Suppressor macrophage treated with lipopolysaccharide for 1 hour (primary cell): ENCODE data around the gene LHX4.
A peak's percentile ranks its signal among the peaks of the same experiment; 100 is the strongest.

Source experiments
- DNase-seq, 3 donors: peaks; one replicate each; pipeline ENCODE4 v3.0.0-alpha.2; 2020 to 2022

LHX4 gene

DNA sequence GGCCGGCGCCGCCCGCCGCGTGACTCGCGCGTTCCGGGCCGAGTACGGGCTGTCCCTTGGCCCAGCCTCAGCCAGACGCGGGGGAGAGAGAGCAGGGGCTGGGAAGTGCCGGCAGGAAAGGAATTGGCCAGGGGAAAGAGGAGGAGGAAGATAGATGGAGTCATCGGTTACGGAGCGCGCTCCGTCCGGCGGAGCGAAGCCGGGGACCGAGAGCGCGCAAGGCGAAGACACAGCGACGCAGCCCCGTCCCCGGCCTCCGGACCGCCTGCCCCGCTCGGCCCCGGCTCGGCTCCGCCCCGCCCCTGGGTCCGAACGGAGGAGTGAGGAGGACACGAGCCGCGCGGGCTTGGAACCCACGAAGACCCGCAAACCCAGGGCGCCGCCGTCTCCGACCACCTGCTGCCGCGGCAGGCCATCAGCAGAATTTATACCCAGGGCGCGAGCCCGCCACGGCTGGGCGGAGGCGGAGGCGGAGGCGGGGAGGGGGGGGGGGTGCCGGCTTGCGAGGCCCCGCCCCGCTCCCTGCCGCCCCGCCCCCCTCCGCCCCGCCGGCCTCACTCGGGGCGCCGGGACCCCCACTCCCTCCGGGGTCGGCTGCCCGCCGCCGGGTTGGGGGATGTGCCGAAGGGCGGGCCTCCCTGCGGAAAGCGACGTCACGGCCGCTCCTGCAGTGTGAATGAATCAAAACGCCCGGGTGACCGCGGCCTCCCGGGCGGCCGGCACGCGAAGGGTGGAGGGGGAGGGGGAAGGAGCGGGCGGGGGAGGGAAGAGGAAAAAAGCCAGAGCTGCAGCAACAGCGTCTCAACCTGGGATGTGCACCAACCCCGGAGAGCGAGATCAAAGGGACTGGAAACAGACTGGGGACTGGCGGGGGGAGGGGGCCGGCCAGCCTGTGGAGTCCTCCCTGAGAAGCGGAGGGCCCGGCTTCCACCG lies at the start of gene LHX4:
LHX4 (plus strand) TSS at position 782 of the 933 bp plus-strand sequence. CDS start 266 bp downstream, outside the sequence.
- peak; percentile 66 to 74 (median 68) for DNase-seq

DNA sequence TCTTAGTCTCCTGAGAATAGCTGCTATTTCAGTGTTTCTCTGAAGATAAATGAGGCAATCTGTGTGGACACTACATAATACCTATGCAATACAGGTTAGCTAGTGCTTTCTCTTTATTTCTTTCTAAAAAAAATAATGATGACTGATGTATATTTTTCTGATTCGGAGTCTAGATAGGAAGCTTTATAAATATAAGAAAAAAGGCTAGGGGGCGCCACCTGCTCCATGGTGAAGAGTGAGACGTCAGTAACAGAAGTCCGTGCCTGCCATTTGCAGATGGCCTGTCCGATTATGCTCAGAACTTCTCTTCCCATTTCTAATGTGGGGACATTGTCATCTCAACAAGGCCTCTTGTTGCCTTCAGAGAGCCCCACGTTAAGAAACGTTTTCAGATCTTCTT lies 49.0 kb upstream of the LHX4 start:
- DNase-seq, result peak; percentile 44 to 81 (median 64)

DNA sequence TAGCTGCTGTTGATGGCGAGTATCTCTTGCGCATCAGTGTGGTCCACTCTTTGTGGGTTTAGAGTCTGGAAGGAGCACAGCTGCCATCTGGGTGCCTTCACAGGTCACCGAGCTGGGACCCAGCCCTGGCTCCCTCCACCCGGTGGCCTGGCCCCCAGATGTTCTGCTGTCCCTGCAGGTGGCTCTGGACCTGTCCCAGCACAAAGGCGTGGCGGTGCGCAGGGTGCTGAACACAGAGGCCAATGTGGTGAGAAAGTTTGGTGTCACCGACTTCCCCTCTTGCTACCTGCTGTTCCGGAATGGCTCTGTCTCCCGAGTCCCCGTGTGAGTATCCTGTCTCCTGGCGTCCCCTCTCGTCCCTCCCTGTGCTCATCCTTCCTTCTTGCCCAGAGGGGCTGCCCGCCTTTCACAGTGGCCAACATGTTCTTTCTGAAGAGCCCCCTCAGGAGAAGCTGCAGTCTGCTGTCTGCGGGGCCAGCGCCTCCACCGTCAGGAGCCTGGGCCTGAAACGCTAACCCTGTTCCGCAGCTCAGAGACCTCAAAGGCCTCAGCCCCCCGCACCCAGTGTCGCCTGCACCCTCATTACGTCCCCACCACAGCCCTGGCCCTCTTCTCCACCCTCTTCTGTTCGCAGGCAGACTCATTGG lies 47.9 kb upstream of the LHX4 start:
- DNase-seq, result no peak

DNA sequence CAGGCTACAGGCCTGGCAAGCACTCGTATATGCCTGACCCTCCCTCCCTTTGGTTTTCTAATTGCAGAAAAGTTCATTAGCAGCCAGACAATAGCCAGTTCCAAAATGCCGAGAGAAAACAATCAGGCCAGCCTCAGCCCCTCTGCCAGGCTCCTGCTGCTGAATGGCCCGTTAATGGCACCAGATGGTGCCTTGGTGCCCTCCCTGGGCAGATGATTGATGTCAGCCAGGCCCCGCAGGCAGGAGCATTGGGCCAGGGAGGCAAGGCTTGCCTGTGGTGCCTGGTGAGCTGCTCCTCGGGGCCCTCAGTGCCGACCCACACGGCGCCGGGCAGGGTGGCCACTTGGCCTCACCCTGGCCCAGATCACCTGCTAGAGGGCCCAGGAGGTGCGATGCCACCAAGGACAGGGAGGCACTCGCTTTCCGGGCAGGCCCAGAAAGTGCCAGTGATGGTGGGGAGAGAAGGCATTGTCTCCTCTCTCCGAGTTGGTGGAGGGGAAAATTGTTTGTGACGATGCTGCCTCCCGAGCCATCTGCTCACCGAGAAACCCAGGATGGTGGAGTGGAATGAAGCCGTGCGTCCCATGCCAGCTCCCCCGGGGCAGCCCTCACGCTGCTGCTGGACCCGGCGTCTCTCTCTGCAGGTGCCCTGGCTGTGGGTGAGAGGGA lies 47.3 kb upstream of the LHX4 start:
- DNase-seq, result no peak

DNA sequence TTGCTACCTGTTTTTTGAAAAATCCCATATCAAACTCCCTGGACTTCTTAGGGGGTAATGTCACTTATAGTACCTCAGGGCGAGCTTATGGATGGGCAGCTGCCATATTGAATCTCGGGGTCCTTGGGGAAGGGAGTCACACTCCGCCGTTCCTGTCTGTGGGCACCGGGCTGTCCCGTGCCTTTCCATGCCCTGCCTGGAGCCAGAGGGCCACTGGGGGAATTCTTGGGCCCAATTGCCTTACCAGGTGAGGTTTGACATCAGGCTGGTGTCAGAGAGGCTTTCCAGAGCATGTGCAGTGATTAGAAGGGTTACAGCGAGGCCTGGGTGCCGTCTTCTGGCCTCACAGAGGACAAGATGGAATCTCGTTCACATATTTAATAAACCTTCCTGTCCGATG lies 46.6 kb upstream of the LHX4 start:
- no peak for DNase-seq

DNA sequence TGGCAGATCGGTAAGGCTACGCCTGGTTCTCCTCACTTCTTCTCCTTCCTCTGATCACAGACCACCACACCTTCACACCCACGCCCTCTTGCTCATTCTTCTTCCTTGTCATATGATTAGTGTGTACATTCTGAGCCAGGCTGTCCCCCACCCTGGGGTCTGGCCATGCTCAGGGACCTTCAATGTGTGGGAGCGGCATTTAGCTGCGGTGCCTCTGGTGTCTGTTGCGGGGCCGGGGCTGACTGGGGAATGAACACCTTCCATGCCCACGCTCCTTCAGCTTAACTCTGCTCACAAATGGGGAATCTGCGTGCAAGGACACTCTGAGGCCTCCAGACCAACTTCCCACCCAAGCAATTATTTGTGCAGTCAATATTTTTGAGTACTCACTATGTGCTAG lies 46.0 kb upstream of the LHX4 start:
- no peak for DNase-seq

GRCh38 chr1:180185281-180185680 lies 44.8 kb upstream of the LHX4 start:
- DNase-seq, result no peak

DNA sequence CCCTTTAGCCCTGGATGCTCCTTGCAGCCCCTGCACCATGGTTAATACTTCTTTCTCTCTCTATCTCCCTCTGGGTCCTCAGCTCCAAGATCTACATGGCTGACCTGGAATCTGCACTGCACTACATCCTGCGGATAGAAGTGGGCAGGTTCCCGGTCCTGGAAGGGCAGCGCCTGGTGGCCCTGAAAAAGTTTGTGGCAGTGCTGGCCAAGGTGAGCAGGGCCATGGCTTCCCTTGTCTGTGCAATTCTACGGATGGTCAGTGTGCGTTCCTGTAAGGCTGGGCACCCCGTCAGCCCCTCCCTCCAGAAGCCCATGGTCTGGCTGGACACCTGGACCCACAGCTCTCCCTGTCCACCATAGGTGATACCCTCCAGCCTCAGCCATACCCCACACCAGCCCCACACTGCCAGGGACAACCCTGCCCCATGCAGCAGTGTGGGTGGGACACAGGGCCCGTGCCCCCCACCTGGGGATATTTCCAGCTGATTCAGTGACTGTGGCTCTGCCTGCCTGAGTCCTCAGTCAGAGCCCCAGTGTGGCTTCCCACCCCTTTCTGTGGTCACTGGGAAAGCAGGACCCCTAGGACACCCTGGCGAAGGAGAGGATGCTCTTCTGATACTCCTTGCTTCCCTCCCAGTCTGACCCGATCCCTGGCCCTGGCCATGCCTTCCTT lies 44.0 kb upstream of the LHX4 start:
- DNase-seq, result no peak

- no peak for DNase-seq
Measured at GRCh38 chr1:180186831-180187230, 43.2 kb upstream of the LHX4 start.

GRCh38 chr1:180187626-180188025 lies 42.4 kb upstream of the LHX4 start:
- no peak for DNase-seq

- DNase-seq, result peak; percentile 42 to 62 (median 52)
Measured at GRCh38 chr1:180188091-180188506, 42.0 kb upstream of the LHX4 start.

- DNase-seq, result no peak
Measured at GRCh38 chr1:180188684-180189175, 41.3 kb upstream of the LHX4 start.

DNA sequence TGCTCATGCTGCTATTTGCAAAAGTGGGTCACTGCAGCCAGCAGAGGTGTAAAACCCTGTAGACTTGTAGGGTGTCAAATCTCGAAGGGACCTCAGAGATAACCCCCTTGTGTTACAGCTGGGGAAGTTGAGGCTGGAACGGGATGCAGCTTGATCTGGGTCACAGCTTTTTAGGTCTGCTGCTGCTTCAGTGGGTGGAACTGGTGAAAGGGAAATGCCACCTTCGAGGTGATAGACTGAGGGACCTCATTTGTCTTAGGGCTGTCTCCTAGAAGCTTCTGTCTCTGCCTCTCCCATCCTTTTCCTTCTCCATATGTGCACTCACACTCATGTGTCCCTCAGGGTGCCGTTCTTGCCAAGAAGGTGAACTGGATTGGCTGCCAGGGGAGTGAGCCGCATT lies 40.0 kb upstream of the LHX4 start:
- DNase-seq, result no peak

GRCh38 chr1:180192172-180192571 lies 37.9 kb upstream of the LHX4 start:
- no peak for DNase-seq

DNA sequence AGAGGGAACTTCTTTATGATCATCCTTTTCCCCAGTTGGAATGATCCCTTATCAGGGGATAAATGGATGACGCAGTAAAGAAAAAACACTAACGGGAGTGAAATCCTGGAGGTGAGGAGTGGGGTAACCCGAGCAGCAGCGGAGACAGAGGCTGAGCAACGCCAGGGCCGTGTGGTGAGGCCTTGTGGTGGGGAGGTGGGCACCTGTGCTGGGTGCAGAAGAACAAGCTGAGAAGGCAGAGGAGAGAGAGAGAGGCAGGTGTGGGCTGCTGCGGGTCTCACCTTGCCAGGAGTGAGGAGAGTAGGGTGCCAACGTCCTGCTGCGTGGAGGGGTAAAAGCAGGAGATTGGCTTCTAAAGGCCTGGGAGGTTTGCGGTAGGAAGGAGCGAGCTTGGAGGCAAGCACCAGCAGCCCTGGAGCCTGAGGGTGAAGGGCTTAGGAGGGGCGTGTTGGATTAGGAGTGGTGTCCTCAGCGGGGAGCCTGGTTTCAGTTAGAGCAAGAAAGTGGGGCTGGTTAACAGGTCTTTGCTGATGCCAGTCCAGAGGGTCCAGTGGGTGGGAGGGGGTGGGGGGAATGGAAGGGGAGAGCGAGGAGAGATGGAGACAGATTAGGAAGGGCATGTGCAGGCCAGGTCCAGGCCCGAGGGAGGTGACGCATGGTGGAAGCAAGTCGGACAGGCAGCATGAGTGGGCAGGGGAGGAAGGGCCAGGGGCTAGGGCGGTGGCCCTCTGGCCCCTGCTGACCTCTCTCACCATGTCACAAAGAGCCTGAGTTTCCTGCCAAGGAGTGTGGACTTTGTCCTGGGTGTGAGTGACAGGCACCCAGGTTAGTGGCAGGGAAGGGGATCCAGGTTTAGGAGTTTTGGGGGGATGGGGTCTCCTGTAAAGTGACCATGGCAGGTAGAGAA lies 36.7 kb upstream of the LHX4 start:
- no peak for DNase-seq

DNA sequence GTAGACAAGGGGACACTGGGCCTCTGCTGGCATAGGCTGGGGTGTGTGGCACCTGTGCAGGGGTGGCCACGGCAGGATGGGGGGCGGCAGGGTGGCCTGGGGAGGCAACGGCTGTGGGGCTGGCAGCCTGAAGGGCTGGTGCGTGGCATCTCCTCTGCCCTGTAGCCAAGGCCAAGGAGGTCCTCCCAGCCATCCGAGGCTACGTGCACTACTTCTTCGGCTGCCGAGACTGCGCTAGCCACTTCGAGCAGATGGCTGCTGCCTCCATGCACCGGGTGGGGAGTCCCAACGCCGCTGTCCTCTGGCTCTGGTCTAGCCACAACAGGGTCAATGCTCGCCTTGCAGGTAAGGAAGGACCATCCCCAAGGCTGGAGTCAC lies 36.0 kb upstream of the LHX4 start:
- no peak for DNase-seq

- no peak for DNase-seq
Measured at GRCh38 chr1:180194546-180195207, 35.4 kb upstream of the LHX4 start.

- no peak for DNase-seq
Measured at GRCh38 chr1:180195401-180195800, 34.7 kb upstream of the LHX4 start.

DNA sequence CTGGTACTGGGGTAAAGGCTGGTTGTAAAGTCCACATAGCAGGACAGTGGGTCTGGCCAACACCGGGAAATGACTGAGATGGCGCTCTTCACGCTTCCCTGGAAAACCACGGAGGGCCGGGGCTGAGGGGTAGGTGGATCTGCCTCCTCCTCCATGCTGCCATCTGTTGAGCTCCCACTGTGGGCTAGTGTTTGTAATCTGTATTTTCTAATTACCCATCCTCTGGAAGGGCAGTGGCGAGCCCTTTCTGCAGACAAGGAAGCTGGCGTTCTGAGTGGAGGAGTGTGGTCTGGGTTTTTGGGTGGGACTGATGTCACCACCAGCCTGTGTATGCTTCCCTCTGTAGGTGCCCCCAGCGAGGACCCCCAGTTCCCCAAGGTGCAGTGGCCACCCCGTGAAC lies 34.1 kb upstream of the LHX4 start:
- DNase-seq, result no peak

GRCh38 chr1:180196436-180197003 lies 33.5 kb upstream of the LHX4 start:
- no peak for DNase-seq

DNA sequence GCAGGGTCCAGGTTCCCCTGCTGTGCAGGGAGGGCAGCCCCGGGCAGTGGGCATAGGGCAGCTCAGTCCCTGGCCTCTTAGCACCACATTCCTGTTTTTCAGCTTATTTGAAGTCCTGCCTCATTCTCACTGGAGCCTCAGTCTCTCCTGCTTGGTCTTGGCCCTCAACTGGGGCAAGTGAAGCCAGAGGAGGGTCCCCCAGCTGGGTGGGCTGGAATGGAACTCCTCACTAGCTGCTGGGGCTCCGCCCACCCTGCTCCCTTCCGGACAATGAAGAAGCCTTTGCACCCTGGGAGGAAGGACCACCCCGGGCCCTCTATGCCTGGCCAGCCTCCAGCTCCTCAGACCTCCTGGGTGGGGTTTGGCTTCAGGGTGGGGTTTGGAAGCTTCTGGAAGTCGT lies 32.8 kb upstream of the LHX4 start:
- no peak for DNase-seq
